Germinal center (tissue), 1 donor: ENCODE results near the gene TRAPPC3.
"Not testable (repeated sequence)": the region's sequence is repeated elsewhere in the genome, so short reads cannot be mapped to it uniquely, and the experiment has no call there.

ENCODE experiments used
- DNase-seq: peaks from one replicate; pipeline ENCODE4 v3.0.0; 2012; ENCODE audit warnings: mixed read lengths, low spot score

Gene TRAPPC3

GRCh38 chr1:36166136-36166535 lies 16.9 kb upstream of the TRAPPC3 start:
- no peak for DNase-seq

- DNase-seq = no peak
Observed at GRCh38 chr1:36165145-36165544, 15.9 kb upstream of the TRAPPC3 start.

GRCh38 chr1:36164361-36164760 lies 15.1 kb upstream of the TRAPPC3 start:
- DNase-seq = no peak

GRCh38 chr1:36163426-36163825 lies 14.1 kb upstream of the TRAPPC3 start:
- no peak for DNase-seq

DNA sequence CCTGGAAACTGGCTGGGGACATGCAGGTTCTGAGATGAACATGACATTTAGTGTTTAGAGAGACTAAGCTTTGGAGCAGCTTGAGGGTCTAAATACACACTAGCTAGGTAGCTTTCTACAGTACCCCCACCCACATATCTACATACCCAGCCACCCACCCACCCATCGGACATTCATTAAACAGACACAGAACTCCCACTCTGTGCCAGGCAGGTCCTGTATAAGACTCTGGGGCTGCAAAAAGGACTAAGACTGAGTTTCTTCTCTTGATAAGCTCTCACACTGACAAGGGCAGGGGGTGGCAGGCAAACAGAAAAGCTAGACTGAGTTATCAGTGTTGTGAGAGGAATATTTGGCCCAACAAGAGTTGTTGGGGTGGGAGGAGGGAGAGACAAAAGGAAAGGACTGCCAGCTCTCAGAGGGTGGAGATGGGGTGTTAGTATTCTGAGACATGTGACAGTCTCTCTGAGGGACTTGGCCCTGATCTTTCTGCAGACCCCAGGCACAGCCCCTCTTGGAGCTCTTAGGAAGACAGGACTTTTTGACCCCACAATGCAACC lies 13.5 kb upstream of the TRAPPC3 start:
- no peak for DNase-seq

DNA sequence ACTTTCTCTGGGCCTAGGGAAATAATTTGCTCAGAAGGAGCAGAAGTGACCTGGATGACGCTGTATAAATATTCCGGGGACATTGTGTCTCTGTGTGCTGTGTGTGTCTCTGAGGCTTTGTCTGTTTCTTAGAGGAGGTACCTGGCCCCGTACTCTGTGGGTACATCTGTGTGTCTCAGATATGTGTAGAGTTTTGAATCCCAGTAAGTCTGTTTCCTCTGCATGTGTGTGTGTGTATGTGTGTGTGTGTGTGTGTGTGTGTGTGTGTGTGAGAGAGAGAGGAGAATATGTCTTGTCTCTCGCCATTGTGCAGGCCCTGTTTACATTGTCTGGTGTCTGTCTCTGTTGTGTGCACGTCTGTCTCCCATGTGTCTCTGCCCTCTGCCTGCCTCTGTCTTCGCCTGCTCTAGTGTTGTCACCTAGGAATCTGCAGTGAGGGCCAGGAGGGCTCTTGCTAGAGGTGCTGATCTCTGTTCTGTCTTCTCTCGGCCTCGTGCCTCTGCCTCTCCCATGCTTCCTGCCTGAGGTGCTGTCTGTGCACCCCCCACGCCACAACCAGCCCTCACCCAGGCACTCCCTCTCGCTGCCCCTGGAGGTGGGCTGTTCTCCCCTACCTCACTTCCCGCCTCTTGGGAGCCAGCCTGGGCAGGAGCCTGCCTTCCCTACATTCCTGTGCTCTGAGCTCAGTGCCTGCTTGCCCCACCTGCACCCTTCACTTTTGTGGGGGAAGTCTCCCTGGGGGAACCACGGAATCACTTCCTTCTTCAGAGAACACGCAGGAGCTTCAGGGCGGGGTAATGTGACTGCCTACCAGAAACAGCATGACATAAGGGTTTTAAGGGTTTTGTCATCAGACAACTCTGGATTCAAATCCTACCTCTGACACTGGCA lies 12.6 kb upstream of the TRAPPC3 start:
- peak; percentile 77 for DNase-seq

GRCh38 chr1:36160949-36161485 lies 11.7 kb upstream of the TRAPPC3 start:
- peak; percentile 52 for DNase-seq

DNA sequence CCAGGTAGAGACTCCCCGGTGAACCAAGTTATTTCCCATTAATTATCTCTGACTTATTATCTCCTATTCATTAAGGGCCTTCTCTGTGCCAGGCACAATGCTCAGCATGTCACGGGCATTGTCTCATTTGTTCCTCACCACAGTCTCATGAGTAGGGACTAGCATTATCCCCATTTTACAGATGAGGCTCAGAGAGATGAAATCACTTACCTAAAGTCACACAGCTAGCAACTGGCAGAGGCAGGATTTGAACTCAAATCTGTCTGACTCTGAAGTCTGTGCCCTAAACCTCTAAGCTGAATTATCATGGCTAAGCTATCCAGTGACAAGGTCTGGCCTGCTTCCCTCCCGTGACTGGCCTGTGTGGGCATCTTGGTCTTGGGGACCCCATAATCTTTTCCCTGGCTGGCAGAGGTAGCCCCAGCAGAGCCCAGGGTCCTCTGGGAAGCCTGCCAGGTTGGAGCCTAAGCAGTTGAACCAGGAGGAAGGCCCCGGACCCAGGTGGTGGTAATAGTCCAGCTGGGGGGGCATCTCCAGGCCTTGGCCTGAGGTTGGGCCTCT lies 11.2 kb upstream of the TRAPPC3 start:
- DNase-seq = no peak

GRCh38 chr1:36159614-36160387 lies 10.5 kb upstream of the TRAPPC3 start:
- no peak for DNase-seq

DNA sequence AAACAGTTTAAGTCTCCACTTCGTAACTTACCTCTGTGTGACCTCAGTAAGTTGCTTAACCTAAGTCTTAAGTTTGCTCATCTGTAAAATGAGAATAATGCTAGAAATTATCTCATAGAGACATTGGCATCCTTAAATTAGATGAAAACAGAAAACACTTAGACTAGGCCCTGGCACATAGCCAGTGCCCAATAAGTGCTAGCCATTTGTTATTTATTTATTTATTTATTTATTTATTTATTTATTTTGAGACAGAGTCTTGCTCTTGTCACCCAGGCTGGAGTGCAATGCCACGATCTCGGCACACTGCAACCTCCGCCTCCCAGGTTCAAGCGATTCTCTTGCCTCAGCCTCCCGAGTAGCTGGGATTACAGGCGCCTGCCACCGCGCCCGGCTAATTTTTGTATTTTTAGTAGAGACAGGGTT lies 9.6 kb upstream of the TRAPPC3 start:
- not testable (repeated sequence) for DNase-seq

DNA sequence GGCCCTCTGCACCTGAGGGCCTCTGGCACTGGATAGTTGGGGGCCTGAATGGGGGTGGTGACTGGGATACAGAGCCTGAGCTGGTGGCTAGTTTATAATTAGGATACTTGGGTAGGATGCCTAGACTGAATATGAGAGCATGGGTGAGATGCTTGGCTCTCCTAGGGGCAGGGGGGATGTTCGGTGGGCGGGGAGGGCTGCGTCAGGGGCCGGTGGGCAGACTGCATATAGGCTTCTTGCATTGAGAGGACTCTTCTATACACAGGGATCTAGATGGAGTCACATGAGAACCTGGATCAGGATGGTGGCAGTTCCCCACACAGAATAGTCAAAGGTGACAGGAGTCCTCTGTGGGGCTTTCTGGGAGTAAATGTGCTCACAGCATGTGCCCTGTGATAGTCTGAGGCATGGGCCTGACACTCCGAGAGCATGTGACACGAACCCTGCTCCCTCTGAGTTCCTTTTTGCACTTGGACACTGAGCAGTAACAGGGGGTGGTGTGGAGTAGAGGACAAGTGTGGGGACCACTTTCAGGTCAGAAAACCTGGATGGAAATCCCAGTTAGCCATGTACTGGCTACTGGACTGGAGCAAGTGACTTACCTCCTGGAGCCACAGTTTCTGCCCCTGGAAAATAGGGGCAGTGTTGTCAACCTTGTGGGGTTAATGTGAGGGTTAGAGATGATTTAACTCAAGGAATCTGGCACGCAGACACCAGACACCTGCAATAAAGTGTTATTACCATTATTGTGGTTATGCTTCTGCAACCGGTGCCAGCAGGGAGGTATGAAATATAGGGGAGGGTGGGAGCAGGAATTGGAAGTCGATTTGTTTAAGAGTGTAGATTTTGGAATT lies 8.9 kb upstream of the TRAPPC3 start:
- DNase-seq = no peak

- DNase-seq = no peak
Observed at GRCh38 chr1:36157115-36157903, 8.0 kb upstream of the TRAPPC3 start.

DNA sequence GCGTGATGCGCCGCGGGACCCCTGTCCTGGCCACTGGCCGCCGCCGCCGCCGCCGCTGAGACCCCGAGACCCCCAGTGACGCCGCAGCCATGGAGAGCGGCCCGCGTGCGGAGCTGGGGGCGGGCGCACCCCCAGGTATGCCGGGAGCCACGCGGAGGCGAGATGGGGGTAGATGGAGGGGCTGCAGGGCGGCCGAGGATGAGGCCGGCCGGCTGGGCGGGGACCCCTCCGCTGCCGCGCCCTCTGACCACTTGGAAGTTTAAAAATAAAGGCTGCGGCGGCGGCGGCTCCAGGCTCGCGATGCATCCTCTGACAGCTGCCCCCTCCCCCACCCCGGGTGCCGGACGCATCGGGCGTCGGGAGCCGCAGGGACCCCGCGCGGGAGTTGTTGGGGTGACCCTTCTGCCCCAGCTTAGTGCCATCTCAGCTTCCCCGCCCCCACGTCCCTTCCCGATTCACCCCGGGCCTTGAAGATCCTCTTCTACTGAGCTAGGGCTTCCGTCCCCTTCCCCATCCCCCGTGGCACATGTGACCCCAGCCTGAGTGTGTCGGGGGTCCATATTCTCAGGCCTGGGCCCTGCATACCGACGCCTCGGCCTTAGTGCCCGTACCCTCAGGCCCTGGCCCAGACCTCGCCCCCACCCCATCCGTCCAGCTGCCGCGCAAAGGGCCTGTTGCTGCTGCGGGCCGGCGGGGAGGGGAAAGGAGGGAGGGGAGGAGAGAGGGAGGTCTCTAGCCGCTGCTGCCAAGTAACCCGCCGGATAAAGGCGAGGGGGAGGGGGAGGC lies 7.2 kb upstream of the TRAPPC3 start:
- DNase-seq = peak; percentile 53

DNA sequence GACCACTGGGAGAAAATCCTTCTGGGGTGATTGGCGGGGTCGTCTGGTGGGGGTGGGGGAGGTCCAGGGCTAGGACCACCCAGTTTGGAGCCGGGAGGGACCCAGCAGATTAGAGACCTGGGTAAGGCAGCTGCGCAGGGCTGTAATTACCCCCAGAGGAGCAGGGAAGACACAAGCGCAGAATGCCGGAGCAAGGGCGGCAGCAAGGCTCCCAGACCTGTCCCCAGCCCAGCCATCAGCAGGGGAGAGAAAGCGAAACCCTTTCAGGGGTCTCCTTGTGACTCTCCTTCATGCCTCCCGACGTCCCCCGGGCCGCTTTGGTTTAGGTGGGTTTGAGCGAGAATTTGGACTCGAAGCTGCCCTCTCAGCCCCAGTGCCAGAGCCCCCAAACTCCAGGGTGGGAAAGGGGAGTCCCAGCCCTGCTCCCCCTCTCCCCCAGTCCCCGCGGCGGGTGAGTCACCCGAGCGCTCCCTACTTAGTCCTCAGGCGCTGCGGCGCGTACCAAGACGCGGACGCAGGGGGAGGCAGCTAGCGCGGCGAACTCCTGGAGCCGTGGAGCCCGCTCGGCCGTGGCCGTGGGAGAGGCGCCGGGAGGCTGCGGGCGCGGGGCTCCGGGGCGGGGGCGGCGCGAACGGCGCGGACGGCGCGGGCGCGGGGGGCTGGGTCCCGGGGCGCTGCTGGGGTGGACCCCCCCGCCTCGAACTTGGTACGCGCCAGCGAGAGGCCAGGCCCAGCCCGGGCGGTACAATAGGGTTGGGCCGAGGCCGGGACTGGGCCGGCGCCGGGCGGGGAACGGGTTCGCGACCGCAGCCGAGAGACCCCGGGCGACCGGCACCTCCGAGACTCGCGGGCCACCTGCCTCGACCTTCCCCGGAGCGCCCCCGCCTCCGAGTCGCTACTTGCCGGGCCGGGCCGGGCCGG lies 6.4 kb upstream of the TRAPPC3 start, which contains the start of gene MAP7D1:
Gene MAP7D1 (plus strand): TSS at position 753 of the 921 bp plus-strand sequence. CDS start 258 bp downstream, outside the sequence.
- DNase-seq = peak; percentile 84

DNA sequence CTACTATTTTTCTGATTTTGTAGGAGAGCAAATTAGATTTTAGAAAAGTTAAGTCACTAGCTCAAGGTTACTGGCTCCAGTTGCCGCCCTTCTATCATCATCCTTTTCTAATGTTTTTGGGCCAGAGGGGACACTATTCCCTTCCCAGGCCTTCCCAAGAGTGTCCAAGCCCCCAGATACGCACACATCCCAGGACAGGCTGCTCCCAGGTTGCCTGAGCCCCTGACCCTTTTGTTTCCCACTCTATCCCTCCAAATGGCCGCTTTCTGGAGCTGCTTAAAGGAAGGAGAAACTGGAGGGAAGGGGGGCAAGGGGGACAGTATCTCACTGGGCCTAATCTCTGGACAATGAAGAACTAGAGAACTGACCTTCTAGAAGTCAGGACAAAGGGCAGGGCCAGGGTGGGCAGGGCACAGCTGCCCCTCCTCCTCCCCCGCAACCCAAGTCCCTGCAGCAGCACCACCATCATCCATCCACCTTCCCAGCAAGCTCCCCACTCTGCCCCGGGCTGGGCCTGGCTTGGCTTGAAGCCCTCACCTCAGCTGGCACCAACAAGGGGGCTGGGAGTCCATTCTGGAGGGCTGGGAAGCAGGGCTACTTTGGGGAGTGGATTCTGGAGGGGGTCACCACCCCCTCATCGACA lies 5.6 kb upstream of the TRAPPC3 start:
- no peak for DNase-seq

GRCh38 chr1:36154335-36154734 lies 5.0 kb upstream of the TRAPPC3 start:
- no peak for DNase-seq

- no peak for DNase-seq
Observed at GRCh38 chr1:36153476-36153875, 4.2 kb upstream of the TRAPPC3 start.

GRCh38 chr1:36151845-36152203 lies 2.5 kb upstream of the TRAPPC3 start:
- DNase-seq = no peak
